MM.1S (cell line): Measurements from ENCODE around the gene LRRC45.

Experiments
- EZH2 ChIP-seq: fragments of 300-600 bp; sonication (generic); optimal IDR thresholded peaks from 2 replicates; pipeline ENCODE3; 2017; ENCODE audit warnings: low read depth, mild to moderate bottlenecking, antibody characterized with exemption, low read length, mixed read lengths
- EZH2phosphoT487 ChIP-seq: fragments of 300-600 bp; sonication (generic); IDR thresholded peaks from 2 replicates; pipeline ENCODE4 v1.6.1; 2018; ENCODE audit warnings: antibody characterized with exemption, low read length
- TF ChIP-seq, protein P1 (sequence below): fragments of 300-600 bp; sonication (generic); IDR thresholded peaks from 2 replicates; pipeline ENCODE4 v1.5.1; 2016; ENCODE audit warnings: antibody characterized with exemption, low read length, mixed read lengths

DNA sequence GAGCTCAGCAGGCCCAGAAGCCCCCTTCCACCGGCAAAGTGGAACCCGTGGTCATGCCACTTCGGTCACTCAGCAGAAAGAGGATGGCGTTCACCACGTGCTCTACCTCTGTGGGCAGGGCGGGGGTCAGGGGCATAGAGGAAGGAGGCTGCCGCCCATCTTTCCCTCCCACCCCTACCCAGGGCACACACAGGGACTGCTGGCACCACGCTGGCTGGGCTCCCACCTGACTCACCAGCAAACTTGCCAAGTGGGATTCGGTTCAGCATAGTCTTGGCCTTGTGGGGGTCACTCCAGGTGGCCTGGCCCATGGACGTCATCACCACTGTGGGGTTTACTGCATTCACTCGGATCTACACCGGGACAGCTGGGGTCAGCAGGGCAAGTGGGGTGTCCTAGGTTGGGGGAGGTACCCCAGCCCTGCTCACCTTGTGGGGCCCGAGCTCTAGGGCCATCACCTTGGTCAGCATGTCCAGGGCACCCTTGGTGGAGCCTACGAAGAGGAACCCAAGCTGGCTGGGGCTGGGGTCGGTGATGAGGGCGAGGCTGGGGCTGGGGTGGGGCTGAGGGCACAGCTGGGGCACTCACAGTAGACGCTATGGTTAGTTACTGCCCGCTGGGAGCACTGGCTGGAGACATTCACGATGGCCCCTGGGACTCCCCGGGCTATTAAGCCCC is 13.0 kb downstream of the LRRC45 start:
- TF ChIP-seq, protein P1, sequence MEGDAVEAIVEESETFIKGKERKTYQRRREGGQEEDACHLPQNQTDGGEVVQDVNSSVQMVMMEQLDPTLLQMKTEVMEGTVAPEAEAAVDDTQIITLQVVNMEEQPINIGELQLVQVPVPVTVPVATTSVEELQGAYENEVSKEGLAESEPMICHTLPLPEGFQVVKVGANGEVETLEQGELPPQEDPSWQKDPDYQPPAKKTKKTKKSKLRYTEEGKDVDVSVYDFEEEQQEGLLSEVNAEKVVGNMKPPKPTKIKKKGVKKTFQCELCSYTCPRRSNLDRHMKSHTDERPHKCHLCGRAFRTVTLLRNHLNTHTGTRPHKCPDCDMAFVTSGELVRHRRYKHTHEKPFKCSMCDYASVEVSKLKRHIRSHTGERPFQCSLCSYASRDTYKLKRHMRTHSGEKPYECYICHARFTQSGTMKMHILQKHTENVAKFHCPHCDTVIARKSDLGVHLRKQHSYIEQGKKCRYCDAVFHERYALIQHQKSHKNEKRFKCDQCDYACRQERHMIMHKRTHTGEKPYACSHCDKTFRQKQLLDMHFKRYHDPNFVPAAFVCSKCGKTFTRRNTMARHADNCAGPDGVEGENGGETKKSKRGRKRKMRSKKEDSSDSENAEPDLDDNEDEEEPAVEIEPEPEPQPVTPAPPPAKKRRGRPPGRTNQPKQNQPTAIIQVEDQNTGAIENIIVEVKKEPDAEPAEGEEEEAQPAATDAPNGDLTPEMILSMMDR = no peak
- TF ChIP-seq EZH2phosphoT487 (no peak), EZH2 (no peak)
